Hepatocyte (in vitro differentiated cells): ENCODE results near the gene KCTD11. TPM values are rescaled to one million over a fixed set of nuclear protein-coding genes. Genes with fewer than 3 reads are reported as not detected.

ENCODE experiments used
- DNase-seq: peaks from one replicate; pipeline ENCODE4 v3.0.0-alpha.2; 2016; ENCODE audit warnings: low spot score
- H2AFZ ChIP-seq: fragments of 200-600 bp; sonication (generic); 2 replicates; pipeline ENCODE4 v1.6.0; 2016; ENCODE audit warnings: antibody characterized with exemption, mild to moderate bottlenecking
- H3K27ac ChIP-seq: fragments of 200-600 bp; sonication (generic); 2 replicates; pipeline ENCODE4 v1.5.1; 2016; ENCODE audit warnings: mild to moderate bottlenecking
- H3K27me3 ChIP-seq: fragments of 200-600 bp; sonication (generic); 2 replicates; pipeline ENCODE4 v1.6.1; 2016
- H3K36me3 ChIP-seq: fragments of 200-600 bp; sonication (generic); replicated peaks from 2 replicates; pipeline ENCODE4 v1.5.1; 2016; ENCODE audit warnings: low read depth; ENCODE audit not compliant: insufficient read depth
- H3K4me1 ChIP-seq: fragments of 200-600 bp; sonication (generic); 2 replicates; pipeline ENCODE4 v1.5.1; 2016; ENCODE audit warnings: mild to moderate bottlenecking, moderate library complexity; ENCODE audit not compliant: insufficient read depth
- H3K4me2 ChIP-seq: fragments of 200-600 bp; sonication (generic); 2 replicates; pipeline ENCODE4 v1.6.0; 2016
- H3K4me3 ChIP-seq: fragments of 200-600 bp; sonication (generic); 2 replicates; pipeline ENCODE4 v1.5.1; 2016; ENCODE audit warnings: mild to moderate bottlenecking
- H3K79me2 ChIP-seq: fragments of 200-600 bp; sonication (generic); 2 replicates; pipeline ENCODE4 v1.6.0; 2017; ENCODE audit warnings: mild to moderate bottlenecking
- H3K9me2 ChIP-seq: fragments of 200-600 bp; sonication (generic); replicated peaks from 2 replicates; pipeline ENCODE4 v1.6.0; 2017; ENCODE audit warnings: mild to moderate bottlenecking; ENCODE audit not compliant: insufficient read depth
- H3K9me3 ChIP-seq: fragments of 200-600 bp; sonication (generic); 2 replicates; pipeline ENCODE4 v1.5.1; 2016; ENCODE audit warnings: low read depth, mild to moderate bottlenecking
- H4K20me1 ChIP-seq: fragments of 200-600 bp; sonication (generic); 2 replicates; pipeline ENCODE4 v1.6.0; 2016; ENCODE audit warnings: mild to moderate bottlenecking; ENCODE audit not compliant: insufficient read depth, poor library complexity, severe bottlenecking
- EZH2 ChIP-seq: fragments of 200-600 bp; sonication (generic); IDR thresholded peaks from 2 replicates; pipeline ENCODE4 v1.6.1; 2016; ENCODE audit warnings: antibody characterized with exemption, mild to moderate bottlenecking, borderline replicate concordance
- EZH2phosphoT487 ChIP-seq: fragments of 200-600 bp; sonication (generic); IDR thresholded peaks from one replicate; pipeline ENCODE4 v1.6.1; 2018; ENCODE audit warnings: antibody characterized with exemption, mild to moderate bottlenecking, low read depth, moderate library complexity; ENCODE audit not compliant: unreplicated experiment, severe bottlenecking
- WGBS: methylation state at CpG from one replicate; pipeline ENCODE4 v1.1.6; 2016; ENCODE audit warnings: low lambda C conversion rate; ENCODE audit errors: missing lambda C conversion rate; 5-methylcytosine and 5-hydroxymethylcytosine counted together
- polyA plus RNA-seq: library from polyadenylated mRNA; unstranded; fragments of >200 nt; fragmentation: Nextera tagmentation; extraction: Ambion mirVana; gene quantifications from 2 replicates; pipeline ENCODE4 v1.2.1, GENCODE V29; 2016
- total RNA-seq: library from RNA; depleted of rRNA; stranded (reverse); fragments of >200 nt; gene quantifications from 2 replicates; pipeline ENCODE4 v1.2.3, GENCODE V29; 2014
- TF ChIP-seq, protein P1 (sequence below): fragments of 200-600 bp; sonication (generic); IDR thresholded peaks from 2 replicates; pipeline ENCODE4 v1.5.1; 2016; ENCODE audit warnings: antibody characterized with exemption, mild to moderate bottlenecking; ENCODE audit not compliant: poor library complexity

The KCTD11 gene
- total and polyA plus RNA-seq, 2 experiments from 2014 or later: 12.4 to 19.6 TPM

DNA sequence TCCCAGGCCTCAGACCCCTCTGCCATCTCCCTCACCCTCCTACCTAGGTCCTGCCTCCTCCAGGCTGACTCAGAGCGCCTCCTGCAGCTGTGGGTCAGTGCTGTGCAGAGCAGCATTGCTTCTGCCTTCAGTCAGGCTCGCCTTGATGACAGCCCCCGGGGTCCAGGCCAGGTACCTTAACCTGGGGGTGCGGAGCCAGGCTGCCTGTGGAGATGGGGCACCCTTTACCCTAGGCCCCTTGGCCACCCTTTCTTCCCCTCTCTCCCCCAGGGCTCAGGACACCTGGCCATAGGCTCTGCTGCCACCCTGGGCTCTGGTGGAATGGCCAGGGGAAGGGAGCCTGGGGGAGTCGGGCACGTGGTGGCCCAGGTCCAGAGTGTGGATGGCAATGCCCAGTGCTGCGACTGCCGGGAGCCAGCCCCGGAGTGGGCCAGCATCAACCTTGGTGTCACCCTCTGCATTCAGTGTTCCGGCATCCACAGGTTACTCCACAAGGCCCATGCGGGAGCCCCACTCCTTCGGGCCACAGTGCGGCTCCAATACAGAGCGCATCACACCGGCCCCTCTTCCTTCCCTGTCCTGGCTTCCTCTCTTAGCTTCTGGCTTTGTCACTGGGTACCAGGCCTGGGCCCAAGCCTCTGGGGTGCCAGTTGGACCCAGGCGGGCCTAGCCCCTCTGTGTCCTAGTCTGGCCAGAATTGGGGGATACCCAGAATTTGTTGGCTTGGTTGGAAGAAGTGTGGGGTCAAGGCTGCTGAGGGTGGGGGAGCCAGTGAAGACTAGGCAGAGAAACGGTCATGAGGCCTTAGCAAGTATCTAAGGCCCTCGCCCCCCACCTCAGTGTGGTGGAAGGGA is 5.0 kb upstream of the KCTD11 start:
- H3K36me3 ChIP-seq: no peaks in the 10 kb centered on the region
- WGBS: 92% methylated on average over 18 of the region's 18 CpGs
- no peak overlapping the region for H3K27ac ChIP-seq

DNA sequence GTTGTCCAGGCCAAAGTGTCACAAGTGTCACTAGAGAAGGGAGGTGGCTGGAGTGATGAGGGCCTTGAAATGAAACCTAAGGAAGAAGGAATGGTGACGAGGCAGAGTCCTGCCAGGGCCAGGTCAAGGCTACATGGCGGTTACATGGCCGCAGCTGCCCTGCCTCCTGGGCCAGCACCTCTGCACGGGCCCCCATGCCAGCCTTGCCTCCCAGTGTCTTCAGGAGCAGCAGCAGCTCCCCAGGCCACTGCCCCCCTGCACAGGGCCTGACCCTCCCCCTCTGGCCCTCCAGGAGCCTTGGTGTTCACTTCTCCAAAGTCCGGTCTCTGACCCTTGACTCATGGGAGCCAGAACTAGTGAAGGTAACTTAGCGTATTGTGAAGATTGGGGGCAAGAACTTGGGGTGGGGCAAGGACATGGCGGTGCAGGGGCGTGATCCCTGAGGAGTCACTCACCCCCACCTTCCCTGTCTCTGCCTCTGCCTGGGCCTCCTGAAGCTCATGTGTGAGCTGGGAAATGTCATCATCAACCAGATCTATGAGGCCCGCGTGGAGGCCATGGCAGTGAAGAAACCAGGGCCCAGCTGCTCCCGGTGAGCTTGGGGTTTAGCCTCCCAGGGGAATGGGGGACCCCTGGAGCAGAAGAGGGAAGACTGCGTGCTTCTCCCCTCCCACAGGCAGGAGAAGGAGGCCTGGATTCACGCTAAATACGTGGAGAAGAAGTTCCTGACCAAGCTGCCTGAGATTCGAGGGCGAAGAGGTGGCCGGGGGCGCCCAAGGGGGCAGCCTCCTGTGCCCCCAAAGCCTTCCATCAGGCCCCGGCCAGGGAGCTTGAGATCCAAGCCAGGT is 4.1 kb upstream of the KCTD11 start:
- peaks cover 16% of the 10 kb centered on the region for H3K4me1 ChIP-seq
- H3K27me3 ChIP-seq: no peaks in the 10 kb centered on the region
- no peak overlapping the region for H2AFZ ChIP-seq
- no peak overlapping the region for H3K4me2 ChIP-seq
- no peaks in the 10 kb centered on the region for H3K36me3 ChIP-seq
- TF ChIP-seq EZH2phosphoT487 (no peak), EZH2 (no peak)
- TF ChIP-seq, protein P1, sequence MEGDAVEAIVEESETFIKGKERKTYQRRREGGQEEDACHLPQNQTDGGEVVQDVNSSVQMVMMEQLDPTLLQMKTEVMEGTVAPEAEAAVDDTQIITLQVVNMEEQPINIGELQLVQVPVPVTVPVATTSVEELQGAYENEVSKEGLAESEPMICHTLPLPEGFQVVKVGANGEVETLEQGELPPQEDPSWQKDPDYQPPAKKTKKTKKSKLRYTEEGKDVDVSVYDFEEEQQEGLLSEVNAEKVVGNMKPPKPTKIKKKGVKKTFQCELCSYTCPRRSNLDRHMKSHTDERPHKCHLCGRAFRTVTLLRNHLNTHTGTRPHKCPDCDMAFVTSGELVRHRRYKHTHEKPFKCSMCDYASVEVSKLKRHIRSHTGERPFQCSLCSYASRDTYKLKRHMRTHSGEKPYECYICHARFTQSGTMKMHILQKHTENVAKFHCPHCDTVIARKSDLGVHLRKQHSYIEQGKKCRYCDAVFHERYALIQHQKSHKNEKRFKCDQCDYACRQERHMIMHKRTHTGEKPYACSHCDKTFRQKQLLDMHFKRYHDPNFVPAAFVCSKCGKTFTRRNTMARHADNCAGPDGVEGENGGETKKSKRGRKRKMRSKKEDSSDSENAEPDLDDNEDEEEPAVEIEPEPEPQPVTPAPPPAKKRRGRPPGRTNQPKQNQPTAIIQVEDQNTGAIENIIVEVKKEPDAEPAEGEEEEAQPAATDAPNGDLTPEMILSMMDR: no peak
- no peak overlapping the region for H3K4me3 ChIP-seq
- H3K79me2 ChIP-seq: peaks cover 8% of the 10 kb centered on the region
- H4K20me1 ChIP-seq: peaks cover 5% of the 10 kb centered on the region
- no peak for DNase-seq
- no peaks in the 10 kb centered on the region for H3K9me2 ChIP-seq
- no peaks in the 10 kb centered on the region for H3K9me3 ChIP-seq
- 86% methylated on average over 19 of the region's 19 CpGs for WGBS
- peak overlapping the region; percentile 44 for H3K27ac ChIP-seq

More for the DNA sequence above, 5.0 kb upstream of the KCTD11 start:
- Histone ChIP-seq H3K9me2 (no peaks in the 10 kb centered on the region), H3K4me1 (peaks cover 12% of the 10 kb centered on the region), H4K20me1 (peaks cover 5% of the 10 kb centered on the region), H3K9me3 (no peaks in the 10 kb centered on the region), H3K79me2 (no peaks in the 10 kb centered on the region), H3K4me2 (no peak overlapping the region), H2AFZ (no peak overlapping the region), H3K4me3 (no peak overlapping the region), H3K27me3 (no peaks in the 10 kb centered on the region)
- TF ChIP-seq, protein P1: no peak
- no peak for TF ChIP-seq EZH2phosphoT487
- no peak for TF ChIP-seq EZH2
- no peak for DNase-seq

DNA sequence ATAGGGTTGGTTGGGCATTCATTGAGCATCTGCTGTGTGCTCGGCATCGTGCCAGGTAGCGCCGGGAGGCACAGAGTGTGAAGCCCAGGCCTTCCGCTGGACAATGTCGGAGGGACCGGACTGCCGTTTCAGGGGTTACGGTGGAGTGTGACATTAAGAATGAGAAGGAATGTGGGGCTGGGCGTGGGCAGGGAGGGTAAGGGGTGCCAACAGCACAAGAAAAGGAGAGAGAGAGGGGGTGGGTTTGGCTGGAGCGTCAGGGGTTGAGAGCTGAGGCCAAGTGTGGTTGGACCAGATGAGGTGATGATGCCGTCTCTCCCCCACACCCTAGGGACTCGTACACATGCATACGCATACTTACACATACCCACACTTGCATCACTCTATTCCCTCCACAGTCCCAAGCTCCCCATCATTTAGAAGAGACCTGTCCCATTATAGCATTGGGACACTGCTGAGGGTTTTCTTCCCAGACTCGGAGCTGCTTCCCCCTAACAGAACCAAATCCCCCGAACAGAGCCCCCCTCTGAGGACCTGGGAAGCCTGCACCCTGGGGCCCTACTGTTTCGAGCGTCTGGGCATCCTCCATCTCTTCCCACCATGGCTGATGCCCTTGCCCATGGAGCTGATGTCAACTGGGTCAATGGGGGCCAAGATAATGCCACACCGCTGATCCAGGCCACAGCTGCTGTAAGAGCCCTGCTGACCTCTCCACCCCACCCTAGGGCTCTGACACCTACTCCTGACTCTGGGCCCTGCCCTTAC is 3.3 kb upstream of the KCTD11 start:
- WGBS: 89% methylated on average over 18 of the region's 19 CpGs
- H3K79me2 ChIP-seq: peaks cover 16% of the 10 kb centered on the region
- H3K4me1 ChIP-seq: peaks cover 23% of the 10 kb centered on the region
- H3K36me3 ChIP-seq: no peaks in the 10 kb centered on the region
- peaks cover 5% of the 10 kb centered on the region for H4K20me1 ChIP-seq
- H3K4me3 ChIP-seq: no peak overlapping the region
- peak overlapping the region; percentile 94 for H3K4me2 ChIP-seq
- H3K9me2 ChIP-seq: no peaks in the 10 kb centered on the region
- TF ChIP-seq, protein P1: no peak
- no peak for TF ChIP-seq EZH2
- TF ChIP-seq EZH2phosphoT487: no peak
- H3K9me3 ChIP-seq: no peaks in the 10 kb centered on the region
- no peaks in the 10 kb centered on the region for H3K27me3 ChIP-seq
- H3K27ac ChIP-seq: peak overlapping the region; percentile 96
- DNase-seq: peak; percentile 8
- no peak overlapping the region for H2AFZ ChIP-seq
